ENCODE results near the gene CACNB2.
"Not testable (repeated sequence)": the region's sequence is repeated elsewhere in the genome, so short reads cannot be mapped to it uniquely, and the experiment has no call there.

The CACNB2 gene

GRCh38 chr10:18421726-18422293 lies 281.6 kb downstream of the CACNB2 start:
- no peak for TF ChIP-seq GATA1 (IDR thresholded peaks at IDR 0.05; ENCODE audit: low read depth, low read length)
- no peak for TF ChIP-seq POLR2A (IDR thresholded peaks at IDR 0.05; ENCODE audit: low read length)
- DNase-seq: no peak

GRCh38 chr10:18423058-18423637 lies 282.9 kb downstream of the CACNB2 start:
- no peak for DNase-seq
- TF ChIP-seq POLR2A (IDR thresholded peaks at IDR 0.05; ENCODE audit: low read length) (no peak), GATA1 (IDR thresholded peaks at IDR 0.05; ENCODE audit: low read depth, low read length) (no peak)

GRCh38 chr10:18424200-18424599 lies 284.0 kb downstream of the CACNB2 start:
- no peak for DNase-seq
- TF ChIP-seq POLR2A (IDR thresholded peaks at IDR 0.05; ENCODE audit: low read length) (no peak), GATA1 (IDR thresholded peaks at IDR 0.05; ENCODE audit: low read depth, low read length) (no peak)

GRCh38 chr10:18429335-18429734 lies 289.1 kb downstream of the CACNB2 start:
- TF ChIP-seq POLR2A (IDR thresholded peaks at IDR 0.05; ENCODE audit: low read length) (no peak), GATA1 (IDR thresholded peaks at IDR 0.05; ENCODE audit: low read depth, low read length) (no peak)

GRCh38 chr10:18436902-18437301 lies 296.7 kb downstream of the CACNB2 start:
- no peak for DNase-seq
- no peak for TF ChIP-seq POLR2A (IDR thresholded peaks at IDR 0.05; ENCODE audit: low read length)
- TF ChIP-seq GATA1 (IDR thresholded peaks at IDR 0.05; ENCODE audit: low read depth, low read length): no peak

More at GRCh38 chr10:18429335-18429734, 289.1 kb downstream of the CACNB2 start:
- DNase-seq: no peak

- TF ChIP-seq POLR2A (IDR thresholded peaks at IDR 0.05; ENCODE audit: low read length) (no peak), GATA1 (IDR thresholded peaks at IDR 0.05; ENCODE audit: low read depth, low read length) (no peak)
- no peak for DNase-seq
Measured at GRCh38 chr10:18437486-18437885, 297.3 kb downstream of the CACNB2 start.

- TF ChIP-seq POLR2A (IDR thresholded peaks at IDR 0.05; ENCODE audit: low read length) (no peak), GATA1 (IDR thresholded peaks at IDR 0.05; ENCODE audit: low read depth, low read length) (no peak)
- DNase-seq: no peak
Measured at GRCh38 chr10:18438361-18439126, 298.3 kb downstream of the CACNB2 start.

GRCh38 chr10:18439601-18440000 lies 299.4 kb downstream of the CACNB2 start:
- TF ChIP-seq POLR2A (IDR thresholded peaks at IDR 0.05; ENCODE audit: low read length) (no peak), GATA1 (IDR thresholded peaks at IDR 0.05; ENCODE audit: low read depth, low read length) (no peak)
- DNase-seq: no peak

GRCh38 chr10:18445635-18446034 lies 305.4 kb downstream of the CACNB2 start:
- DNase-seq: not testable (repeated sequence)

GRCh38 chr10:18446205-18446604 lies 306.0 kb downstream of the CACNB2 start:
- TF ChIP-seq GATA1 (IDR thresholded peaks at IDR 0.05; ENCODE audit: low read depth, low read length): no peak
- no peak for TF ChIP-seq POLR2A (IDR thresholded peaks at IDR 0.05; ENCODE audit: low read length)
- no peak for DNase-seq

GRCh38 chr10:18449611-18450026 lies 309.4 kb downstream of the CACNB2 start:
- TF ChIP-seq GATA1 (IDR thresholded peaks at IDR 0.05; ENCODE audit: low read depth, low read length) (no peak), POLR2A (IDR thresholded peaks at IDR 0.05; ENCODE audit: low read length) (no peak)
- DNase-seq: no peak

GRCh38 chr10:18450298-18450697 lies 310.1 kb downstream of the CACNB2 start:
- no peak for TF ChIP-seq GATA1 (IDR thresholded peaks at IDR 0.05; ENCODE audit: low read depth, low read length)
- no peak for TF ChIP-seq POLR2A (IDR thresholded peaks at IDR 0.05; ENCODE audit: low read length)
- DNase-seq: no peak

- DNase-seq: no peak
- TF ChIP-seq GATA1 (IDR thresholded peaks at IDR 0.05; ENCODE audit: low read depth, low read length) (no peak), POLR2A (IDR thresholded peaks at IDR 0.05; ENCODE audit: low read length) (no peak)
Measured at GRCh38 chr10:18455086-18455884, 315.1 kb downstream of the CACNB2 start.

- DNase-seq: no peak
- no peak for TF ChIP-seq GATA1 (IDR thresholded peaks at IDR 0.05; ENCODE audit: low read depth, low read length)
- no peak for TF ChIP-seq POLR2A (IDR thresholded peaks at IDR 0.05; ENCODE audit: low read length)
Measured at GRCh38 chr10:18456984-18457383, 316.8 kb downstream of the CACNB2 start.
